ENCODE data around the gene IDH3G.
"Not testable (repeated sequence)": the region's sequence is repeated elsewhere in the genome, so short reads cannot be mapped to it uniquely, and the experiment has no call there.

Gene IDH3G

DNA sequence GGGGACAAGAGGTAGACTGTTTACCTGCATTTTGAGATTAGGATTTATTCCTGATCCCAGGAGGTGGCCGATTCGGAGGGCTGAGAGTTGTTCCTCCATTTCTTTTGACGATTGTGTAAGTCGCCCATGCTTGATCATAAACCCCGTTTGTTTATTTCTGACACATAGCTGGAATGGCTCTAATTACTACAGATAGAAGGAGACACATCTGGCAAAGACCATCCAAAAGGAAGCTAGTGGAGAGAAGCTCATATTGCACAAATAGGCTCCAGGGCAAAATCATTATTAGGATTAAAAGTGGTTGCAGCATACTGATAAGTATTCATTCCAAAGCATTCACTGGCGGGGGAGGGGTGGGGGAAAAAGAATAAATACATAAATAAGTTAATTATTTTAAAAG is 47.2 kb downstream of the IDH3G start:
- DNase-seq: peak; percentile 9

DNA sequence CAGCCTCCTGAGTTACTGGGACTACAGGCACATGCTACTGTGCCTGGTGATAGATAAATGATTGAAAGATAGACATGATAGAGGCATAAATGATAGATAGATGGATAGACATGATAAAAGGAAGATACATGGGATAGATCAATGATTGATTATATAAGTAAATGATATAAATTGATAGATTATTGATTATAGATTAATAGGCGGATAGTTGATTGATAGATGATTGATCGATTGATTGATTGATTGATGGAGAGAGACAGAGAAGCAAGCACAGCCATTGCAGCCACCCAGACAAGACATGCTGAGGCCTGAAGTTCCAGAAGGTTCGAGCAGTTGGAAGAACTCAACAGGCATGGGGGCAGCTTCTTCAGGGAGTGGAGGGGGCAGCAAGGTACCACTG is 47.8 kb downstream of the IDH3G start:
- no peak for DNase-seq

DNA sequence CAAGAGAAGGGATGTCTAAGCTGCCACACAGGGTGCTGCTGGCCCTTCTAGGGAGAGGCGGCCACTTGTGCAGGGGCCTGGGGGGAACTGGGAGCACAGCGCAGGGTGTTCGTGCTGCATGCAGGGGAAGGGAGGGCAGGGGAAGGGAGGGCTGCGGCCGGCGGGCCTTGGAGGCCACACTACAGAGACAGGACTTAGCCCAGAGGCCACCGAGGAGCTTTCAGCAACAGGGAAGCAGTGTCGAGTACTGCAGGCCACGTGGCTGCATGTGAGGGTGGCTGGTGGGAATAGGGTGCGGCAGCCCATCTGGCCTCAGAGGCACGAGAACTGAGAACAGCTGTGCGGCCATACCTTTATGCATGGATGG is 49.1 kb downstream of the IDH3G start:
- not testable (repeated sequence) for DNase-seq

DNA sequence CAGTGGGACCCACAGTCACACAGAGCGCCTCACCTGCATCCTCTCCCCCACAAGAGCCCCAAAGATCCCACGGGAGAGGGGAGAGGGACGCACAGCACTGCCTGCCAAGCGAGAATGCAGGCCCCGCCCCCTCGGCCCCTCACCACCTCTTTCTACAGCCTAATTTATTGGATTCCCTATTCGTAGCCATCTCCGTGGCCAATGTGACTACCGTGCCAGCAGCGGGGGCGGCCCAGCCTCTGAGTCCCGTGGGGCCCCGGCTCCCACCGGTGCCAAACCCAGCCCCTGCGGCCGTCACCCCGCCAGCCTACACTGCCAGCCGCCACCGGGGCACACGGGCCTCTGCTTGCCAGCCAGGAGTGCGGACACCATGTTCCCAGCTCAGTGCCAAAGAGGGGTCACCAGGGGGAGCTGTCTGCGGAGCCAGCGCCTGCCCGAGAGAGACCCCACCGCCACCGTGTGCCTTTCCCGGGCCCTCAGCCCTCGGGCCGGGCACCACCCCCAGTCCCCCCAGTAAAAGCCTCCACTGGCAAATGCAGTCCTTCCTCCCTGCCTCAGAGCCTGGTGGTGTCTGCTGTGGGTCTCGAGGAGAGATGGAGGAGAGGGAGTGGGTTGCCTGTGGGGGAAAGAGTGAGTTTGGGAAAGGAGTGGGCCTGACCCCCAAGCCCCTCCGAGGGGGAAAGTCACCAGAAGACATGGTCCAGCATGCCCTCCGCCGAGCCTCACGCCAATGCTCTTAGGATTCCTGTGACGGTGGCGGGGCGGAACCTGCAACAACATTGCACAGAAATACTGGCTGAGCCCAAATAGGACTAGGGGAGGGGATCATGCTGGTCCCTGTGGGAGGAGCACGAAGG is 49.7 kb downstream of the IDH3G start:
- DNase-seq: no peak

DNA sequence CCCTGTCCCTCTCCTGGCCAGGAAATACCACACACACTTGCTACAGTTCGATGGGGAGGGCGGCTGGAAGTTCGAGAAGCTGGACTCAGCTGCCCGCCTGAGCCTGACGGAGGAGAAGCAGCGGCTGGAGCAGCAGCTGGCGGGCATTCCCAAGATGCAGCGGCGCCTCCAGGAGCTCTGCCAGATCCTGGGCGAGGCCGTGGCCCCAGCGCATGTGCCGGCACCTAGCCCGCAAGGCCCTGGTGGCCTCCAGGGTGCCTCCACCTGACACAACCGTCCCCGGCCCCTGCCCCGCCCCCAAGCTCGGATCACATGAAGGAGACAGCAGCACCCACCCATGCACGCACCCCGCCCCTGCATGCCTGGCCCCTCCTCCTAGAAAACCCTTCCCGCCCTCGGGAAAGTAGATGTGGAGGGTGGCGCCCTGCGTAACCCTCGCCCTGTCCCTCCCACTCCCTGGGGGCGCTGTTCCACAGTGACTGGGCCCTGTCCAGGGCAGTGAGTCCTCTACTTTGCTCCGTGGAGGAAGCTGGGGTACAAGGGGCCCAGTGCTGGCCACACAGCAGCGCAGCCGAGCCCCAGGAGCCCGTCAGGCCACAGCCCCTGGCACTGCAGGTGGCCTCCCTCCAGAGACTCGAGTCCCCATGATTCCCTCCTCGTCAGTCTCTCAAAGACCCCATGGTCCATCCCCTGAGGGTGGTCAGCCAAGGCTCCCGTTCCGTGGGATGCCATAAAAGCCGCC is 50.5 kb downstream of the IDH3G start:
- DNase-seq: not testable (repeated sequence)

DNA sequence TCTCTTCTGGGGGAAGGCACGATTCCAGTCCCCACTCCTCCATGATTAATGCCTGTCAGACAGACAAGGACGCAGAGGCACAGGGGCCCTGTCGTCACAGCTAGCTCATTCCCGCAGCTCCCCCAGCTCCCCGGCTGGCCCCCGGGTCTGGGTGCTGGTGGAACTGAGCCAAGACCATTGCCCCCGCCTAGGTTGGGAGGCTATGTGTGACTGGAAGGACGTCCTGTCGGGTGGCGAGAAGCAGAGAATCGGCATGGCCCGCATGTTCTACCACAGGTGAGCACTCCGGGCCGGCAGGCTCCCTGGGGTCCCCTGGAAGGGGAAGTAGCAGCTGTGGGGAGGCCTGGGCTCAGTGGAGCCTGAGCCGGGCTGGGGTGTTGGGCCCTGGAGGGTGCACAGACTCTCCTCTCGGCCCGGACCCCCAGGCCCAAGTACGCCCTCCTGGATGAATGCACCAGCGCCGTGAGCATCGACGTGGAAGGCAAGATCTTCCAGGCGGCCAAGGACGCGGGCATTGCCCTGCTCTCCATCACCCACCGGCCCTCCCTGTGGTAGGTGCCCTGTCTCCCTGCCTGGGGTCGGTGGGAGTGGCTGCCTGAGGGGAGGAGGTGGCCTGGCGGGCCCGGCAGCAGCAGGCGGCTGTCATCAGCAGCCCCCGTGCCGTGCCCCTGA is 51.2 kb downstream of the IDH3G start:
- not testable (repeated sequence) for DNase-seq

DNA sequence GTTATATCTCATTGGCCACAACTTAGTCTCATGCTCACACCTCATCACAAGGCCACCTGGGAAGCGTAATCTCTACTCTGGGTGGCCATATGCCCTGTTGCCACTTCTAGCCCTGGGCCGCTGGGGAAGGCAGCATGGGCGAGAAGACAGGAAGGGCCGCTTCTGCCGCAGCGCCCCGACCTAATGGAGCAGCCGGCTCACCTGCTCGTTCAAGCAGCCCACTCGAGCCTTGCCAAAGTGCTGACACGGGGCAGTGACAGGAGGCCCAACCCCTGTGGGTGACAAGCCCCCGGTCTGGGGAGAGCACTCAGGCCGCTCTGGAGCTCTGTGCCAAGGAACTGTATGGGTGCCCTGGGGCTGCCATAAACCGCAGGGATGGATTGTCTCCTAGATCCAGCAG is 52.1 kb downstream of the IDH3G start:
- not testable (repeated sequence) for DNase-seq

DNA sequence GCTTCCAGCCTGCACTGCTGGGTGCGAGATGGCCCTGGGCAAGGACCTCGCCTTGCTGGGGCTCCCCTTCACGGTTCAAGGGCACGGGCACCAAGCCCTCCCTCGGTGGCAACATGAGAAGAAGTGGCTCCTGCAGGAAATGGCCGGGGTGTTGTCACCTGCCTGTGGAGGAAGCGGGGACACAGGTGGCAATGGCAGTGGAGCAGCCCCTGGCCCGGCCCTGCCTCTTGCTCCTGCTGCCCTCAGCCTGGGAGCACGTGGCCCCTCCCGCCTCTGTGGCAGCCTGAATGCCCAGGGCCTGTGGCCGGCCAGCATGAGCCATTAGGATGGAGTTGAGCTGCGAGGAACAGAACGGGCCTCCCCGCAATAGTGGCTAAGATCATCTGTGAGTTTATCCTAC is 52.7 kb downstream of the IDH3G start:
- DNase-seq: no peak

DNA sequence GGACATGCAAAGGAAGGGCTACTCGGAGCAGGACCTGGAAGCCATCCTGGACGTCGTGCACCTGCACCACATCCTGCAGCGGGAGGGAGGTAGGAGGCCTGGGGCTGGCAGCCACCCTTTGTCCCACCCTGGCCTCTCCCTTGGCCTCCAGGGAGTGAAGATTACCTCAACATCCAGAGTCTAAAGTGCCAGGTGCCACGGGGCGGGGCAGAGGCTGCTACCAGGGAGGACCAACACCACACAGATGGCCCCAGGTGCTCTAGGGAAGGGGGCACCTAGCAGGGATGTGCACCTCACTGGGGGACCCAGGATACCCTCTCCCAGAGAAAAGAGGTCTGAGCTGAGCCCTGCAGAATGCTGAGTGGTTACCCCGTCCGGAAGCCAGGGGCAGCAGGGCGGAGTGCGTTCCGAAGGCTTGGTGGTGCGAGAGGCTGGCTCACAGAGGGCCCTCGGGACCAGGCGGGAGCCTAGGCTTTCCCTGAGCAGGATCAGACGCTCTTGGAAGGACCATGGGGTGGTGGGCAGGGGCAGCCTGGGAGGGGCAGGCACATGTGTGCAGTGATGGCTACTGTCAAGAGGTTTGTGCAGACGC is 53.4 kb downstream of the IDH3G start:
- DNase-seq: no peak

DNA sequence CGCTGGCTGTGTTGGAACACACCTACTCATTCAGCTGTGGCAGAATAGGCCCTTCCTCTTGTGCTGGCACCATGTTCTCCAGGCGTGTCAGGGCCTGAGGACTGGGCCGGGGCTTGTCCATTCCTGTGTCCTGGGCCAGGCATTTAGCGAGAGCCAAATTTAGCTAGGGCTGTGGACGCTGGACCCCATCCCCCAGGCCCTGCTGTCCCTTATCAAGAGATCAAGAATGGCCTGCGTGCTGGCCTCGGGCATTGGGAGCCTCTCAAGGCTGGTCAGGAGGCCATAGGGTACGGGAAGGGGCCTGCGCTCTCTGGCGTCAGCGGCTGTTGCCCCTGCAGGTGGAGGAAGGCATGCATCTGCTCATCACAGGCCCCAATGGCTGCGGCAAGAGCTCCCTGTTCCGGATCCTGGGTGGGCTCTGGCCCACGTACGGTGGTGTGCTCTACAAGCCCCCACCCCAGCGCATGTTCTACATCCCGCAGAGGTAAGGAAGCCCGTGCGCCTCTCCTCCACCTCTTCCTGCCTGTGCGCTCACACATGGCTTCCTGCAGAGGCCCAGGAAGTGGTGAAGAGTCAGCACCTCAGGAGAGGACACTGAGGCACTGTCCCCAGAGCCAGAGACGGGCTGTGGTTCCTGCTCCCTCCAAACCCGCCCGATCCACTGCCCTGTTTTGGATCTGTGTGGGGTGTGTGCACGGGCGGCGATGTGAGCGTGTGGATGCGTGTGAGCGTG is 54.3 kb downstream of the IDH3G start:
- no peak for DNase-seq

DNA sequence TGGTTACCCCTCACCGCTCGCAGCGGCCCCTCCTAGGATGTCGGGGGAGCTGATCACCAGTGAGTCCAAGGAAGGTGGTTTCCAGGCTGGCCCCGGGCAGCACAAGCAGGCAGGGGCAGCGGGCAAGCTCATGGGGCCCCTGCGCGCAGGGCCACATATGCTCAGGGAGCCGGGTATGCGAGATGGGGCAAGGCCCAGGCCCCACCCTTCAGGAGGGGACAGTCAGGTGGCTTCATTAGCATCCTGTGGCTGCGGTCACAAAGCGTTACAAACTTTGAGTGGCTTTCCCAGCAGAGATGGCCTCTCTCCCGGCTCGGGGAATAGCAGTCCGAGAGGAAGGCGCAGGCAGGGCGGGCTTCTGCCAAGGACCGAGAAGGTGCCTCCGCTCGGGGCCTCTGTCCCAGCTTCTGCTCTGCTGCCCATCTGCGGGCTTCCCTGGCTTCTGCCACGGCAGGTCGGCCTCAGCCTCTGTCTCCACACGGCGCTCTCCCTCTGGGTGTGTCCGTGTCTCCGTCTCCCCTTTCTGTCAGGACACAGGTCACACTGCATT is 56.0 kb downstream of the IDH3G start:
- DNase-seq: no peak

DNA sequence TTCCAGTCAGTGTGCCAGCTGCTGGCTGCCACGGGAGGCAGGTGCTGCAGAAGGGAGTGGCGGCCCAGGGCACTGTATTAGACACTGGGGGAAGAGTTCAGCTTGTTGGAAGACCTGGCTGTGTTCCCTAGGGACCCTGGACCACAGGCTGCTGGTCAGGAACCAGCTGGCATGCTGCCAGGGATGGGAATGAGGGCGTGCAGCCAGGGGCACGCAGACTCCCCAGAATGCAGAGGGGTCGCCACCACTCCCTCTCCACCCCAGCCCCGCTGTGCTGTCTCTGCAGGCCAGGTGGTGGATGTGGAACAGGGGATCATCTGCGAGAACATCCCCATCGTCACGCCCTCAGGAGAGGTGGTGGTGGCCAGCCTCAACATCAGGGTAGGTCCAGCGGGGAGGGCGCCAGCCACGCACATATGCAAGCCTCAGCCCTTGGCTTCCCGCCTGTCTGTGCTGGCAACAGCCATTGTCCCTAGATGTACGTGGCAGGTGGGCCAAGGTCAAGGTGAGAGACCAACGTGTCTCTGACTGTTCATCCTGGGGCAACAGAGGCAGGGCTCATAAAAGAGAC is 57.2 kb downstream of the IDH3G start:
- DNase-seq: no peak

DNA sequence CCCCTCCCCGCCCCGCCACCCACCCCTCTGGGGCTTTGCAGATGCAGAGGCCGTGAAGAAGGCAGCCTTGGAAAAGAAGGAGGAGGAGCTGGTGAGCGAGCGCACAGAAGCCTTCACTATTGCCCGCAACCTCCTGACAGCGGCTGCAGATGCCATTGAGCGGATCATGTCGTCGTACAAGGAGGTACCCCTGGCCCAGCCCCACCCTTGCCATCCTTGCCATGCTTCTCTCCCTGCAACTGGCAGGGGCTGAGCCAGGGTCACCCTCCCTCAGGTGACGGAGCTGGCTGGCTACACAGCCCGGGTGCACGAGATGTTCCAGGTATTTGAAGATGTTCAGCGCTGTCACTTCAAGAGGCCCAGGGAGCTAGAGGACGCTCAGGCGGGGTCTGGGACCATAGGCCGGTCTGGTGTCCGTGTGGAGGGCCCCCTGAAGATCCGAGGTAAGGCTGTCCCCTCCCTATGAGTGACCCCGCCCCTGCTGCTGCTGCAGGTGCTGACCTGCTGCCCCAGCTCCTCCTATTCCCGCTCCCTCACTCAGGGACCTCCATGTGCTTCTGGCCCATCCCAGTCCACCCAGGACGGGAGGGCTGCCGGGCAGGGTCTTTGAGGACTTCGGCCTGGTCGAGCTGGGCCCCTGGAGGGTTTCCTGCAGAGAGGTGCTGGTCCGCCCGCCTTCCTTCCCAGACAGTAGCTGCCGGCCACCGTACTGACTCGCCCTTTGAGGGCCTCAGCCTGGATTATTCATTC is 57.9 kb downstream of the IDH3G start:
- DNase-seq: no peak
